Activated CD4-positive, alpha-beta T cell treated with anti-CD3 and anti-CD28 coated beads, Interleukin-2, amount 50 U/mL, for 4 hours (primary cell): ENCODE data around the gene ARMC8.

Source experiments
- DNase-seq, 2 experiments: peaks; one replicate each; pipeline ENCODE4 v3.0.0-alpha.2; 2020

Gene ARMC8

GRCh38 chr3:138200424-138200823 is 13.3 kb downstream of the ARMC8 start:
- DNase-seq = no peak

GRCh38 chr3:138202945-138203701 is 16.0 kb downstream of the ARMC8 start:
- DNase-seq = no peak

- DNase-seq = no peak
These were observed 16.8 kb downstream of the ARMC8 start for GRCh38 chr3:138203938-138204337.

- no peak for DNase-seq
These were observed 18.4 kb downstream of the ARMC8 start for GRCh38 chr3:138205527-138205926.

- no peak for DNase-seq
These were observed 19.1 kb downstream of the ARMC8 start for GRCh38 chr3:138206196-138206595.

GRCh38 chr3:138210528-138210927 is 23.4 kb downstream of the ARMC8 start:
- no peak for DNase-seq

- DNase-seq = no peak
These were observed 26.4 kb downstream of the ARMC8 start for GRCh38 chr3:138213398-138214085.

GRCh38 chr3:138219255-138219654 is 32.2 kb downstream of the ARMC8 start:
- DNase-seq = no peak

- DNase-seq = no peak
These were observed 33.1 kb downstream of the ARMC8 start for GRCh38 chr3:138220242-138220641.

GRCh38 chr3:138220788-138221187 is 33.7 kb downstream of the ARMC8 start:
- no peak for DNase-seq

GRCh38 chr3:138222131-138222941 is 35.2 kb downstream of the ARMC8 start:
- DNase-seq = no peak

GRCh38 chr3:138222942-138223287 is 35.8 kb downstream of the ARMC8 start:
- DNase-seq = no peak

GRCh38 chr3:138227650-138228049 is 40.5 kb downstream of the ARMC8 start:
- no peak for DNase-seq

- DNase-seq = no peak
These were observed 43.4 kb downstream of the ARMC8 start for GRCh38 chr3:138230525-138230924.

GRCh38 chr3:138232705-138233364 is 45.7 kb downstream of the ARMC8 start:
- DNase-seq = no peak

- no peak for DNase-seq
These were observed 47.5 kb downstream of the ARMC8 start for GRCh38 chr3:138234401-138235179.

GRCh38 chr3:138238711-138239110 is 51.6 kb downstream of the ARMC8 start:
- no peak for DNase-seq

- no peak for DNase-seq
These were observed 54.0 kb downstream of the ARMC8 start for GRCh38 chr3:138241061-138241460.

- DNase-seq = no peak
These were observed 54.6 kb downstream of the ARMC8 start for GRCh38 chr3:138241676-138242075.

GRCh38 chr3:138242466-138242865 is 55.4 kb downstream of the ARMC8 start:
- no peak for DNase-seq

GRCh38 chr3:138245026-138245425 is 57.9 kb downstream of the ARMC8 start:
- DNase-seq = no peak

GRCh38 chr3:138249636-138250035 is 62.5 kb downstream of the ARMC8 start:
- DNase-seq = no peak
